ENCODE results near the gene PLXNA2. TPM values are rescaled to one million over a fixed set of nuclear protein-coding genes. Genes with fewer than 3 reads are reported as not detected.

Gene PLXNA2
- total RNA-seq, 2 donors from 2014 or later, result 7.3 to 8.9 TPM

DNA sequence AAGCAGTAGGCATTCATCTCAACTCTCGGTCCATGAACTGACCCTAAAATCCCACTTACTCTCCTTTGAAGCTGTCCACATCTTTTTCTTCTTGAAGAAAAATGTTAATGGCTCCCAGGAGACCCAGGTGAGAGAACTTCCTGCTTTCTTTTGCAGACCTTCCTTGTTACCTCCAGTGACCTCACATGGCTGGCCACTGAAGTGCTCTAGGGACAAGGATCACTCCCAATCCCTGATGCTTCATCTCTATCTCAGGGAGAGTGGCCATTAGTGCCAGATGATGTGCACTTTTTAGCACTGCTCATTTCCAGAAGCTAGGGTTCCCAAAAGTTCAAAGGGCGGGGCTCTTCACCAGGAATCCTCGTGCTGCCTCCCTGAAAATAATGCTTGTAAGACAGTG, 16.2 kb downstream of the PLXNA2 start:
- no peak for DNase-seq (ENCODE audit: low spot score)
- H3K27ac ChIP-seq, result peak overlapping the region in 1 of 2 donors; percentile 31
- H3K27me3 ChIP-seq (replicated peaks; ENCODE audit: insufficient read depth), result no peaks in the 10 kb centered on the region
- H3K36me3 ChIP-seq, result no peaks in the 10 kb centered on the region
- no peaks in the 10 kb centered on the region for H3K9me3 ChIP-seq
- WGBS, result 84% methylated on average over 3 of the region's 3 CpGs
- no peaks in the 10 kb centered on the region for H3K4me1 ChIP-seq (replicated peaks)
- TF ChIP-seq, protein P1, sequence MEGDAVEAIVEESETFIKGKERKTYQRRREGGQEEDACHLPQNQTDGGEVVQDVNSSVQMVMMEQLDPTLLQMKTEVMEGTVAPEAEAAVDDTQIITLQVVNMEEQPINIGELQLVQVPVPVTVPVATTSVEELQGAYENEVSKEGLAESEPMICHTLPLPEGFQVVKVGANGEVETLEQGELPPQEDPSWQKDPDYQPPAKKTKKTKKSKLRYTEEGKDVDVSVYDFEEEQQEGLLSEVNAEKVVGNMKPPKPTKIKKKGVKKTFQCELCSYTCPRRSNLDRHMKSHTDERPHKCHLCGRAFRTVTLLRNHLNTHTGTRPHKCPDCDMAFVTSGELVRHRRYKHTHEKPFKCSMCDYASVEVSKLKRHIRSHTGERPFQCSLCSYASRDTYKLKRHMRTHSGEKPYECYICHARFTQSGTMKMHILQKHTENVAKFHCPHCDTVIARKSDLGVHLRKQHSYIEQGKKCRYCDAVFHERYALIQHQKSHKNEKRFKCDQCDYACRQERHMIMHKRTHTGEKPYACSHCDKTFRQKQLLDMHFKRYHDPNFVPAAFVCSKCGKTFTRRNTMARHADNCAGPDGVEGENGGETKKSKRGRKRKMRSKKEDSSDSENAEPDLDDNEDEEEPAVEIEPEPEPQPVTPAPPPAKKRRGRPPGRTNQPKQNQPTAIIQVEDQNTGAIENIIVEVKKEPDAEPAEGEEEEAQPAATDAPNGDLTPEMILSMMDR (IDR thresholded peaks at IDR 0.05), result no peak
- TF ChIP-seq POLR2A (IDR thresholded peaks at IDR 0.05), result no peak
- no peak for TF ChIP-seq POLR2AphosphoS5 (IDR thresholded peaks at IDR 0.05)
- H3K4me3 ChIP-seq, result no peak overlapping the region
- intact Hi-C loops (cut with DNase I), result no loop called here

- no peaks in the 10 kb centered on the region for H3K9me3 ChIP-seq
- no peak for DNase-seq (ENCODE audit: low spot score)
- intact Hi-C loops (cut with DNase I), result no loop called here
- TF ChIP-seq, protein P1 (IDR thresholded peaks at IDR 0.05), result no peak
- no peak for TF ChIP-seq POLR2A (IDR thresholded peaks at IDR 0.05)
- TF ChIP-seq POLR2AphosphoS5 (IDR thresholded peaks at IDR 0.05), result no peak
- H3K27ac ChIP-seq, result peak overlapping the region; percentile 31 to 44
- no peaks in the 10 kb centered on the region for H3K36me3 ChIP-seq
- H3K4me1 ChIP-seq (replicated peaks), result no peaks in the 10 kb centered on the region
- H3K4me3 ChIP-seq, result no peak overlapping the region
- WGBS, result 72% methylated on average over 4 of the region's 4 CpGs
- no peaks in the 10 kb centered on the region for H3K27me3 ChIP-seq (replicated peaks; ENCODE audit: insufficient read depth)
Measured at GRCh38 chr1:208227366-208227765, 16.8 kb downstream of the PLXNA2 start.

DNA sequence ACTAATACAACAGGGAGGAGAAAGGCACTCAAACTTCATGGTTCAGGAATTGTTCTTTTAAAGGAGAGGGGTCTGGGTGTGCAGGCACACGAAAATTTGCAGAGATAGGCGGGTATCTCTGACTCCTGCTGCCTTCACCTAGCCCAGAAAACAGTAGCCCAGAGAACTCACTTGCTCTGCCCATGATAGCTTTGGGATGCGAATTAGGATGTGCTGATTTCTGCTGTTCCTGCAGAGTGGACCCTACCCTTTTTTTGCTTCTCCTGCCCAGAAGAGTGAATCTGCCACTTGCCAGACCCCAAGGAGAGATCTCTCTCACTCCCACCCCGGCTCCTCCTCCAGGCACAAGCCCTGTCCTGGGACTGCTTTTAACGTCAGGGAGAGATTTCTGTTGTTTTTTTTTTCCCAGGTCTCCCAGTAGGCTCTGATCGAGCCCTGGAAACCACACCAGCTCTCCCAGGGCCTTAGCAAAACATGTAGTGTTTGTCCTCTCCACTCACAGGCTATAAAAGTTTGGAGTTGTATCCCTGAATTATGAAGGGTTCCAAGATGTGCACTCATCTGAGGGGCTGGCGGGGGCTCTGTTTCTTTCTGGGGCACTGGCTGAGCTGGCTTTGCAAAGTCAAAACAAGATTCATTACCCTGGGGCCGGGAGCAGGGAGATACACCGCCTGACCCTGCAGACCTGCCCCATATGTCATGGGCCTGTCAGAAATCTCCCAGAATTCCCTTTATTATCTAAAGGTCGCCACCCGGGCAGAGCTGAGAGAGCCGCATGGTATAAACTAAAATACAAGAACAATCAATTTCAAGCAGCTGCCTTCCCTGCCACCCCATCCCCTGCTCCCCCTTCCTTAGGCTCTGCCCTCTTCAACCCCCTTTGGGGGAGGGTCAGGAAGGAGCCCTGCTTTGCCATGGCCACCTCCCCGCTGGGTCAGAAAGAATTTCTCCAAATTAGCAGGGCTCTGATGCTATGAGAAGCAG, 17.9 kb downstream of the PLXNA2 start:
- WGBS, result 67% methylated on average over 13 of the region's 13 CpGs
- no peaks in the 10 kb centered on the region for H3K4me1 ChIP-seq (replicated peaks)
- no peak for DNase-seq (ENCODE audit: low spot score)
- intact Hi-C loops (cut with DNase I), result no loop called here
- H3K27ac ChIP-seq, result peak overlapping the region; percentile 34 to 44
- H3K27me3 ChIP-seq (replicated peaks; ENCODE audit: insufficient read depth), result no peaks in the 10 kb centered on the region
- no peaks in the 10 kb centered on the region for H3K36me3 ChIP-seq
- H3K9me3 ChIP-seq, result no peaks in the 10 kb centered on the region
- TF ChIP-seq, protein P1 (IDR thresholded peaks at IDR 0.05), result no peak
- TF ChIP-seq POLR2AphosphoS5 (IDR thresholded peaks at IDR 0.05) (no peak), POLR2A (IDR thresholded peaks at IDR 0.05) (no peak)
- no peak overlapping the region for H3K4me3 ChIP-seq

DNA sequence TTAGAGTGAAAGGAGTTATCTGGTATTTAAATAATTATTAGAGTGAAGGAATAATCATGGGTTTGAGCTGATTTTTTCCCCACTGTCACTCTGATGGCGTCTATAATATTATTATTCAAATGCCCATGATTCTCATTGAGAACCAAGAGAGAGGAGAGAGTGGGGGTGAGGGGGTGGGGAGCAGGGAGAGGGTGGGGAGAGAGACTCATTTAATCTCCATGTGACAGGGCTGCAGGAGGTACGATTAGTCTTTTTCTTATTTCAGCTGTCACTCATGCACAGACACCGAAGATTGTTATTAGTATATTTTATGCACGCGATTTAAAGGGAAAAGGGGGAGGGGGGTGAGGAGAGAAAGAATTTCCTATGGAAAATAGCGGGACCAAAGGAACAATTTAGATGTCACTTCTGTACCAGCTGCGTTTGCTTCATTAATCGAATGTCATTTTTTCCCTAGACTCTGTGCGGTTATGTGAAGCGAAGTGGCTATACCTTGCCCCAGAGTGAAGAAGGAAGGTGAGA, 19.9 kb downstream of the PLXNA2 start:
- H3K36me3 ChIP-seq, result no peaks in the 10 kb centered on the region
- TF ChIP-seq, protein P1 (IDR thresholded peaks at IDR 0.05), result no peak
- no peak for TF ChIP-seq POLR2A (IDR thresholded peaks at IDR 0.05)
- no peak for TF ChIP-seq POLR2AphosphoS5 (IDR thresholded peaks at IDR 0.05)
- H3K4me3 ChIP-seq, result no peak overlapping the region
- H3K4me1 ChIP-seq (replicated peaks), result no peaks in the 10 kb centered on the region
- WGBS, result 92% methylated on average over 10 of the region's 10 CpGs
- intact Hi-C loops (cut with DNase I), result no loop called here
- no peak for DNase-seq (ENCODE audit: low spot score)
- H3K27me3 ChIP-seq (replicated peaks; ENCODE audit: insufficient read depth), result no peaks in the 10 kb centered on the region
- H3K9me3 ChIP-seq, result no peaks in the 10 kb centered on the region
- no peak overlapping the region for H3K27ac ChIP-seq
